GDM1 (cell line): ENCODE measurements around the gene TMEM248.
"Not testable (repeated sequence)": the region's sequence is repeated elsewhere in the genome, so short reads cannot be mapped to it uniquely, and the experiment has no call there.

Experiments
- DNase-seq: peaks from one replicate; lab custom pipeline; 2025; lab: John Stamatoyannopoulos, UW

TMEM248 gene

GRCh38 chr7:66910789-66911188 lies 10.2 kb upstream of the TMEM248 start:
- DNase-seq, result no peak

GRCh38 chr7:66911191-66911590 lies 9.8 kb upstream of the TMEM248 start:
- DNase-seq, result not testable (repeated sequence)

GRCh38 chr7:66912195-66912594 lies 8.8 kb upstream of the TMEM248 start:
- no peak for DNase-seq

- no peak for DNase-seq
Measured at GRCh38 chr7:66913118-66914037, 7.6 kb upstream of the TMEM248 start.

- not testable (repeated sequence) for DNase-seq
Measured at GRCh38 chr7:66917904-66918303, 3.1 kb upstream of the TMEM248 start.

GRCh38 chr7:66919304-66919703 lies 1.7 kb upstream of the TMEM248 start:
- DNase-seq, result no peak

- no peak for DNase-seq
Measured at GRCh38 chr7:66919704-66920103, 1.3 kb upstream of the TMEM248 start.

GRCh38 chr7:66920256-66920655 lies 769 bp upstream of the TMEM248 start:
- DNase-seq, result no peak

GRCh38 chr7:66921396-66921917 lies 432 bp downstream of the TMEM248 start:
- DNase-seq, result no peak

- no peak for DNase-seq
Measured at GRCh38 chr7:66921918-66922486, 977 bp downstream of the TMEM248 start.

GRCh38 chr7:66925255-66925654 lies 4.2 kb downstream of the TMEM248 start:
- DNase-seq, result no peak

- DNase-seq, result no peak
Measured at GRCh38 chr7:66927348-66927948, 6.4 kb downstream of the TMEM248 start.

- no peak for DNase-seq
Measured at GRCh38 chr7:66928388-66928787, 7.4 kb downstream of the TMEM248 start.

GRCh38 chr7:66929165-66929564 lies 8.1 kb downstream of the TMEM248 start:
- DNase-seq, result no peak

GRCh38 chr7:66929935-66930334 lies 8.9 kb downstream of the TMEM248 start:
- DNase-seq, result no peak

- DNase-seq, result no peak
Measured at GRCh38 chr7:66930341-66930740, 9.3 kb downstream of the TMEM248 start.

- no peak for DNase-seq
Measured at GRCh38 chr7:66933469-66933868, 12.4 kb downstream of the TMEM248 start.

GRCh38 chr7:66937940-66938339 lies 16.9 kb downstream of the TMEM248 start:
- no peak for DNase-seq

- no peak for DNase-seq
Measured at GRCh38 chr7:66939325-66939724, 18.3 kb downstream of the TMEM248 start.

- no peak for DNase-seq
Measured at GRCh38 chr7:66946545-66946944, 25.5 kb downstream of the TMEM248 start.

GRCh38 chr7:66948480-66949109 lies 27.6 kb downstream of the TMEM248 start:
- no peak for DNase-seq

- DNase-seq, result no peak
Measured at GRCh38 chr7:66950311-66950710, 29.3 kb downstream of the TMEM248 start.
